GM19099 (cell line): ENCODE results near the gene DNAJC11.

Source experiments
- POLR2A ChIP-seq: IDR thresholded peaks from 3 replicates; pipeline ENCODE4 v1.6.1; 2011; ENCODE audit warnings: low read depth; ENCODE audit not compliant: insufficient read length; ENCODE audit errors: extremely low read depth

Gene DNAJC11

GRCh38 chr1:6723621-6724428 is 22.2 kb upstream of the DNAJC11 start:
- no peak for TF ChIP-seq POLR2A

GRCh38 chr1:6711174-6711573 is 9.6 kb upstream of the DNAJC11 start:
- no peak for TF ChIP-seq POLR2A

- TF ChIP-seq POLR2A, result no peak
Observed at GRCh38 chr1:6704746-6705145, 3.1 kb upstream of the DNAJC11 start.

- no peak for TF ChIP-seq POLR2A
Observed at GRCh38 chr1:6703016-6703415, 1.4 kb upstream of the DNAJC11 start.

GRCh38 chr1:6700853-6701436 is 671 bp downstream of the DNAJC11 start:
- TF ChIP-seq POLR2A, result no peak

- no peak for TF ChIP-seq POLR2A
Observed at GRCh38 chr1:6695868-6696267, 5.7 kb downstream of the DNAJC11 start.

GRCh38 chr1:6694121-6694713 is 7.4 kb downstream of the DNAJC11 start:
- TF ChIP-seq POLR2A, result no peak

GRCh38 chr1:6692956-6693355 is 8.7 kb downstream of the DNAJC11 start:
- no peak for TF ChIP-seq POLR2A

GRCh38 chr1:6691507-6691906 is 10.1 kb downstream of the DNAJC11 start:
- TF ChIP-seq POLR2A, result no peak

- no peak for TF ChIP-seq POLR2A
Observed at GRCh38 chr1:6690186-6690585, 11.4 kb downstream of the DNAJC11 start.

- no peak for TF ChIP-seq POLR2A
Observed at GRCh38 chr1:6688757-6689156, 12.9 kb downstream of the DNAJC11 start.

- TF ChIP-seq POLR2A, result no peak
Observed at GRCh38 chr1:6688001-6688400, 13.6 kb downstream of the DNAJC11 start.

- TF ChIP-seq POLR2A, result no peak
Observed at GRCh38 chr1:6686294-6686693, 15.3 kb downstream of the DNAJC11 start.

- no peak for TF ChIP-seq POLR2A
Observed at GRCh38 chr1:6685381-6685780, 16.2 kb downstream of the DNAJC11 start.

GRCh38 chr1:6683434-6683833 is 18.2 kb downstream of the DNAJC11 start:
- TF ChIP-seq POLR2A, result no peak

GRCh38 chr1:6675941-6676340 is 25.7 kb downstream of the DNAJC11 start:
- TF ChIP-seq POLR2A, result no peak
